ENCODE data around the gene ARMCX6.
"Not testable (repeated sequence)": the region's sequence is repeated elsewhere in the genome, so short reads cannot be mapped to it uniquely, and the experiment has no call there.

DNA sequence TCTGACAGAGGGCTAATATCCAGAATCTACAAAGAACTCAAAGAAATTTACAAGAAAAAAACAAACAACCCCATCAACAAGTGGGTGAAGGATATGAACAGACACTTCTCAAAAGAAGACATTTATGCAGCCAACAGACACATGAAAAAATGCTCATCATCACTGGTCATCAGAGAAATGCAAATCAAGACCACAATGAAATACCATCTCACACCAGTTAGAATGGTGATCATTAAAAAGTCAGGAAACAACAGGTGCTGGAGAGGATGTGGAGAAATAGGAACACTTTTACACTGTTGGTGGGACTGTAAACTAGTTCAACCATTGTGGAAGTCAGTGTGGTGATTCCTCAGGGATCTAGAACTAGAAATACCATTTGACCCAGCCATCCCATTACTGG is 29.9 kb upstream of the ARMCX6 start:
- TF ChIP-seq, protein P1, sequence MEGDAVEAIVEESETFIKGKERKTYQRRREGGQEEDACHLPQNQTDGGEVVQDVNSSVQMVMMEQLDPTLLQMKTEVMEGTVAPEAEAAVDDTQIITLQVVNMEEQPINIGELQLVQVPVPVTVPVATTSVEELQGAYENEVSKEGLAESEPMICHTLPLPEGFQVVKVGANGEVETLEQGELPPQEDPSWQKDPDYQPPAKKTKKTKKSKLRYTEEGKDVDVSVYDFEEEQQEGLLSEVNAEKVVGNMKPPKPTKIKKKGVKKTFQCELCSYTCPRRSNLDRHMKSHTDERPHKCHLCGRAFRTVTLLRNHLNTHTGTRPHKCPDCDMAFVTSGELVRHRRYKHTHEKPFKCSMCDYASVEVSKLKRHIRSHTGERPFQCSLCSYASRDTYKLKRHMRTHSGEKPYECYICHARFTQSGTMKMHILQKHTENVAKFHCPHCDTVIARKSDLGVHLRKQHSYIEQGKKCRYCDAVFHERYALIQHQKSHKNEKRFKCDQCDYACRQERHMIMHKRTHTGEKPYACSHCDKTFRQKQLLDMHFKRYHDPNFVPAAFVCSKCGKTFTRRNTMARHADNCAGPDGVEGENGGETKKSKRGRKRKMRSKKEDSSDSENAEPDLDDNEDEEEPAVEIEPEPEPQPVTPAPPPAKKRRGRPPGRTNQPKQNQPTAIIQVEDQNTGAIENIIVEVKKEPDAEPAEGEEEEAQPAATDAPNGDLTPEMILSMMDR (conservative IDR thresholded peaks at IDR 0.05; ENCODE audit: low read length), result not testable (repeated sequence)
- not testable (repeated sequence) for TF ChIP-seq EZH2phosphoT487 (IDR thresholded peaks at IDR 0.05; ENCODE audit: borderline replicate concordance)
